Measurements from ENCODE around the gene ALKBH2.
"Not testable (repeated sequence)": the region's sequence is repeated elsewhere in the genome, so short reads cannot be mapped to it uniquely, and the experiment has no call there.

ALKBH2 gene

GRCh38 chr12:109084425-109084824 lies 8.8 kb downstream of the ALKBH2 start:
- in situ Hi-C loops (cut with HindIII; ENCODE audit: low sequenced_read_pairs) = no loop called here

GRCh38 chr12:109082751-109083150 lies 10.5 kb downstream of the ALKBH2 start:
- in situ Hi-C loops (cut with HindIII; ENCODE audit: low sequenced_read_pairs) = no loop called here

GRCh38 chr12:109074866-109075265 lies 18.4 kb downstream of the ALKBH2 start:
- in situ Hi-C loops (cut with HindIII; ENCODE audit: low sequenced_read_pairs) = no loop called here

- in situ Hi-C loops (cut with HindIII; ENCODE audit: low sequenced_read_pairs) = no loop called here
Measured at GRCh38 chr12:109069307-109070271, 23.7 kb downstream of the ALKBH2 start.

DNA sequence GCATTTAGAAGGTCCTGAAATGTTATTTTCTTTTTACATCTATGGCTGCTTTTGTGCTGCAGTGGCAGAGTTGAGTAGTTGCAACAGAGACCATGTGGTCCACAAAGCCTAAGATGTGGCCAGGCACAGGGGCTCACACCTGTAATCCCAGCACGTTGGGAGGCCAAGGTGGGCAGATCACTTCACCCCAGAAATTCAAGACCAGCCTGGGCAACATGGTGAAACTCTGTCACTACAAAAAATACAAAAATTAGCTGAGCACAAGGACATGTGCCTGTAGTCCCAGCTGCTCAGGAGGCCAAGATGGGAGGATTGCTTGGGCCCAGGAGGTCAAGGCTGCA lies 27.4 kb downstream of the ALKBH2 start:
- in situ Hi-C loops (cut with HindIII; ENCODE audit: low sequenced_read_pairs) = no loop called here

GRCh38 chr12:109065154-109065852 lies 28.0 kb downstream of the ALKBH2 start:
- in situ Hi-C loops (cut with HindIII; ENCODE audit: low sequenced_read_pairs) = no loop called here

GRCh38 chr12:109064143-109064542 lies 29.1 kb downstream of the ALKBH2 start:
- in situ Hi-C loops (cut with HindIII; ENCODE audit: low sequenced_read_pairs) = no loop called here

DNA sequence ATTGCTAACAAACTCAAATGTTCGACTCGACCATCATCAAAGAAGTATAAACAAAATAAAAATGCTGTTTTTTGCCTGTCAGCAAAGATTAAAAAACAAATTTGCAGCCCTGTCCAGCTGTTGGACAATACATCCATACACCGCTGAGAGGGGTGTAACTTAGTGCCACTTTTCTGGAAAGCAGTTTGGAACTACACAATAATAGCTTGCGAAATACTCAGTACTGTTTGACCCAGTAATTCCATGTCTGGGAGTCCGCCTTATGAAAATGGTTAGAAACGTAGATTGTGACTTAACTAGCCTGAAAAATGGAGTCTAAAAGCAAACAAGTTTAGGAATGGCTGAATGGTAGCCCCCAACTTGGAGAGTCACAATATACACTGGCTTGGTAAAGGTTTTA lies 34.5 kb downstream of the ALKBH2 start:
- in situ Hi-C loops (cut with HindIII; ENCODE audit: low sequenced_read_pairs) = no loop called here

GRCh38 chr12:109057376-109057775 lies 35.9 kb downstream of the ALKBH2 start:
- in situ Hi-C loops (cut with HindIII; ENCODE audit: low sequenced_read_pairs) = no loop called here

GRCh38 chr12:109056891-109057290 lies 36.4 kb downstream of the ALKBH2 start:
- in situ Hi-C loops (cut with HindIII; ENCODE audit: low sequenced_read_pairs) = no loop called here

- in situ Hi-C loops (cut with HindIII; ENCODE audit: low sequenced_read_pairs) = no loop called here
Measured at GRCh38 chr12:109054520-109054919, 38.8 kb downstream of the ALKBH2 start.

DNA sequence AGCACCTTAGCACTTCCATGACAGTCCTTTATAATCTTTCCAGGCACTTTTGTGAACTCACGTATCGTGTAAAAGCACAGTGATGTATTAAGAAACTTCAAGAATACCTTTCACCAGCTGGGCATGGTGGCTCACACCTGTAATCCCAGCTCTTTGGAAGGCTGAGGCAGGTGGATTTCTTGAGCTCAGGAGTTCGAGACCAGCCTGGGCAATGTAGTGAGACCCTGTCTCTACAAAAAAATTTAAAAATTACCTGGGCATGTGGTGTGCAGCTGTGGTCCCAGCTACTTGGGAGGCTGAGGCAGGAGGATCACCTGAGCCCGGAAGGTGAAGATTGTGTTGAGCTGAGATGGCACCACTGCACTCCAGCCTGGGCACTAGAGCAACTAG lies 39.2 kb downstream of the ALKBH2 start:
- in situ Hi-C loops (cut with HindIII; ENCODE audit: low sequenced_read_pairs) = not testable (repeated sequence)

- in situ Hi-C loops (cut with HindIII; ENCODE audit: low sequenced_read_pairs) = no loop called here
Measured at GRCh38 chr12:109053382-109054123, 39.7 kb downstream of the ALKBH2 start.

DNA sequence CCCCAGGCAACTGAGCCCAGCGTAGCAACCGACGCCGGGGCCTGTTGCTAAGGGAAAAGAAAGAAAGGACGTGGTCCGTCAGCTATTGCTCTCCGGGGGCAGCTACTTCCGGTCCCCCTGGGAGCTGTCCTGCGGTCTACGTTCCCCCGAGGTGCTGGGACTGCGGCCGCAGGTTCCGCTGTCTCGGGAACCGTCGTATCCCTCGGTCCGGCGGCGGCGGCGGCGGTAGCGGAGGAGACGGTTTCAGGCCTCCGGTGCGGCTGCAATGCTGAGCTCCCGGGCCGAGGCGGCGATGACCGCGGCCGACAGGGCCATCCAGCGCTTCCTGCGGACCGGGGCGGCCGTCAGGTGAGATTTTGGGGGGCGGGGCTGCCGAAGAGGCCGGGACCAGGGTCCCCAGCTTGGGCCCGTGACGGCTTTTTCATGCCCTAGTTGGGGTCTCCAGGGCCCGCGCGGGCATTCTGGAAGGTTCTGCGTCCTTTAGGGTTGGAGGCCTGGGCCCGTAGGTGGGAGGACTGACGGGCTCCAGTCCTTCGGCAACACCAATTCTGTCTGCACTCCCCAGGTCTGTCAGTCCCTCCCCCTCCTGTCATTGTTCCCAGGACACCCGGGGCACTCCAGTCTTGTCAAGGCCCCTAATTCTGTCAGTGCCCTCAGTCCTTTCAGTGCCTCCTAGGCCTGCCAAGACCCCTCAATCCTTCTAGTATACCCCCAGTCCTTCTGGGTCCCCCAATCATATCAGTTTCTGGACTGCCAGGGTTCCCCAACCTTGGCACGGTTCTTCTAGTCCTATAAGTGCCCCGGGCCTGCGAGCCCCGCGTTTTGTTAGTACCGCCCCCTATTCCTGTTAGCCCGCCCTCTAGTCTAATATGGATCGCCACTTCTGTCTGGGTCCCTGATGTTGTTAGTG lies 40.6 kb downstream of the ALKBH2 start, which contains the start of gene USP30:
USP30 (plus strand) TSS at position 163 of the 910 bp plus-strand sequence; CDS start at position 266, 103 bp downstream.
- in situ Hi-C loops (cut with HindIII; ENCODE audit: low sequenced_read_pairs) = no loop called here

GRCh38 chr12:109052097-109052413 lies 41.2 kb downstream of the ALKBH2 start:
- in situ Hi-C loops (cut with HindIII; ENCODE audit: low sequenced_read_pairs) = no loop called here

DNA sequence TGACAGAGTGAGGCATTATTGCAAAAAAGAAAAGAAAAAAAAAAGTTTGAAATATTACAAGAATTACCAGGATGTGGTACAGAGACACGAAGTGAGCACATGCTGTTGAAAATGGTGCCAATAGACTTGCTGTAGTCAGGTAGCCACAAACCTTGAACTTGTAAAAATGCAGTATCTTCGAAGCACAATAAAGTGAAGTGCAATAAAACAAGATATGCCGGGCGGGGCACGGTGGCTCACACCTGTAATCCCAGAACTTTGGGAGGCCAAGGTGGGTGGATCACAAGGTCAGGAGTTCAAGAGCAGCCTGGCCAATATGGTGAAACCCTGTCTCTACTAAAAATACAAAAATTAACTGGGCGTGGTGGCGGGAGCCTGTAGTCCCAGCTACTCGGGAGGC lies 43.5 kb downstream of the ALKBH2 start:
- in situ Hi-C loops (cut with HindIII; ENCODE audit: low sequenced_read_pairs) = not testable (repeated sequence)

DNA sequence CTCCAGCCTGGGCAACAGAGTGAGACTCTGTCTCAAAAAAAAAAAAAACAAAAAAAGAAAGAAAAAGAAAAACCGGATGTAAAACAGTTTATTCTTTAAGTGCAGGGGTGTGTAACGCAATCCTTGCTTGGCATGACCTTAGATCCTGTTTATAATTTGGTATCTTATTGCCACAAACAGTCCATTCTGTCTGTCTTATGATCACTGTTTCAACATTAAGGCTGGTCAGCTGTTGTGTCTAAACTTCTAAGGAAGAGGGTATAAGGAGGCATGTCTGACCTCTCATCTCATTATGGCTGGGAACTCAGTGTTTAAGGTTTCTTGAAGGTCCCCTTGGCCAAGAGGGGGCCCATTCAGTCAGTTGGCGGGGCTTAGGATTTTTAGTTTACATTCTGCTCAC lies 44.6 kb downstream of the ALKBH2 start:
- in situ Hi-C loops (cut with HindIII; ENCODE audit: low sequenced_read_pairs) = not testable (repeated sequence)

DNA sequence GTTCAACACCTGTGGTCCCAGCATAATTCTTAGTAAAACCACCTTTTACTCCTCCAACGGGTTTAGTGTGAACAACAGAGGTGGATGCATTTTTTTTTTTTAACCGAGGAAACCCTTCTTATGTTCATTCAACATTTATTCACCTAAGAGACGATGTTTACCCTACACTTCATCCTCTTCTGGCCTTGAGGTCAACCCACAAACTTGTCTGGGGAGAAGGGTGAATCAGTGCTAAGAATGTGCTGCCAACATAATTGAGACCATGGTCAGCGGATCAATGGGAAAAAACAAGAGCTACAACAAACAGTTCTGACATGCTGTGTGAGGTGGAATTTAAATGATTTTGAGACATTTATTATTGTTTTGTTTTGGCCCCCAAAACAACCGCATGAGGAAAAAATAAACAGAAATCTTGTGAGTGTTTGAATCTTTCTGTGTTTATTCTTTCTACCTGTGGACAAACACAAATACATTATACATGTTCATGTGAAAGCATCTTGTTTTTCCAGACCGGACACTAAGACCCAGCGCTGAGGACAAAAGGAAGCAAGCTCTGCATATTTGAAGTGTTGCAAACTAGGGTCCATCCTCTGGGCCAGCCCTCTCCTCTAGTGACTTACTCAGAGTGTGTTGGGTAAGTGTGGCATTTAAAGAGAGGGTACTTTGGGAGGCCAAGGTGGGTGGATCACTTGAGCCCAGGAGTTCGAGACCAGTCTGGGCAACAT lies 46.0 kb downstream of the ALKBH2 start:
- in situ Hi-C loops (cut with HindIII; ENCODE audit: low sequenced_read_pairs) = no loop called here

DNA sequence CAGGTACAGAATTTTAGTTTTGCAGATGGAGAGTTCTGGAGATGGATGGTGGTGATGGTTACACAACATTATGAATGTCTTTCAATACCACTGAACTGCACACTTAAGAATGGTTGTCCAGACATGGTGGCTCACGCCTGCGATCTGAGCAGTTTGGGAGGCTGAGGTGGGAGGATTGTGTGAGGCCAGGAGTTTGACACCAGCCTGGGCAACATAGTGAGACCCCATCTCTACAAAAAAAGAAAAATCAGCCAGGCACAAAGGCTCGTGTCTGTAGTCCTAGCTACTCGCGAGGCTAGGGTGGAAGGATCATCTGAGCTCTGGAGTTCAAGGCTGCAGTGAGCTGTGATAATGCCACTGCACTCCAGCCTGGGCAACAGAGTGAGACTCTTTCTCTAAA lies 49.0 kb downstream of the ALKBH2 start:
- in situ Hi-C loops (cut with HindIII; ENCODE audit: low sequenced_read_pairs) = no loop called here
